Panc1 (cell line): Measurements from ENCODE around the gene UBL5. TPM values are rescaled to one million over a fixed set of nuclear protein-coding genes. Genes with fewer than 3 reads are reported as not detected.

Source experiments
- total RNA-seq: library from RNA; stranded (reverse); gene quantifications from one replicate; pipeline ENCODE4 v1.2.1, GENCODE V29; 2021; ENCODE audit not compliant: unreplicated experiment

Gene UBL5
- total RNA-seq, 1 experiment from 2014 or later = 379 TPM

Other genes starting within 250 kb of the UBL5 start
- 48.4 TPM for gene ZNF121, start 243.4 kb upstream of the UBL5 start, total RNA-seq
- 15.9 TPM for gene ZNF561, start 206.7 kb upstream of the UBL5 start, total RNA-seq
- gene ZNF562, start 152.8 kb upstream of the UBL5 start, total RNA-seq = 29.5 TPM
- 10.2 TPM for gene ZNF846, start 59.2 kb upstream of the UBL5 start, total RNA-seq
- gene FBXL12, start 8.8 kb upstream of the UBL5 start, total RNA-seq = 29.2 TPM
- 102 TPM for gene PIN1, start 7.4 kb downstream of the UBL5 start, total RNA-seq
- 9.7 TPM for gene OLFM2, start 108.6 kb downstream of the UBL5 start, total RNA-seq
- gene COL5A3, start 182.6 kb downstream of the UBL5 start, total RNA-seq = 0.18 TPM
- gene RDH8, start 185.6 kb downstream of the UBL5 start, total RNA-seq = not detected